ENCODE data around the gene RNF17. TPM values are rescaled to one million over a fixed set of nuclear protein-coding genes. Genes with fewer than 3 reads are reported as not detected.
A peak's percentile ranks its signal among the peaks of the same experiment; 100 is the strongest.

The RNF17 gene
- total RNA-seq, 3 donors from 2014 or later, result 0.29 TPM; not detected in 2

DNA sequence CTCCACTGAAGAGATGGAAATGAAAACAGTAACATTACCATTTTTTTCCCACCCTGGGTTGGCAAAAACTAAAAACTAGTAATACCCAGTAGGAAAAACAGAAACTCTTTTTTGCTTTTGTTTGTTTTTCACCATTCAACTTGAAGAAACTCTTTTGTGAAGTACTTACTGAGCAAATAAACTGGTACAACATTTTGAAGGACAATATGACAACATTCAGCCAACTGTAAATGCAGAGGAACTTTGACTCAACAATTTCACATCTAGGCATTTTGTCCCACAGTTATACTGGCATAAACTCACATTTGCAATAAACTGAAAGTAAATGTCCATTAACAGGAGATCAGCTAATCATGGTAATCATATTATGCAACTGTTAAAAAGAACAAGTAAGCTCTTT lies 152.5 kb downstream of the RNF17 start:
- intact Hi-C loops (cut with DNase I; ENCODE audit: low total_unique reads), result no loop called here
- no peaks in the 10 kb centered on the region for H3K27me3 ChIP-seq
- no peak for DNase-seq (ENCODE audit: low spot score in 2 of 2)
- no peaks in the 10 kb centered on the region for H3K36me3 ChIP-seq
- H3K27ac ChIP-seq, result no peak overlapping the region
- no peaks in the 10 kb centered on the region for H3K4me1 ChIP-seq
- H3K4me3 ChIP-seq, result no peak overlapping the region
- H3K9me3 ChIP-seq, result no peaks in the 10 kb centered on the region
- no peak for TF ChIP-seq POLR2A (IDR thresholded peaks at IDR 0.05)
- TF ChIP-seq, protein P1, sequence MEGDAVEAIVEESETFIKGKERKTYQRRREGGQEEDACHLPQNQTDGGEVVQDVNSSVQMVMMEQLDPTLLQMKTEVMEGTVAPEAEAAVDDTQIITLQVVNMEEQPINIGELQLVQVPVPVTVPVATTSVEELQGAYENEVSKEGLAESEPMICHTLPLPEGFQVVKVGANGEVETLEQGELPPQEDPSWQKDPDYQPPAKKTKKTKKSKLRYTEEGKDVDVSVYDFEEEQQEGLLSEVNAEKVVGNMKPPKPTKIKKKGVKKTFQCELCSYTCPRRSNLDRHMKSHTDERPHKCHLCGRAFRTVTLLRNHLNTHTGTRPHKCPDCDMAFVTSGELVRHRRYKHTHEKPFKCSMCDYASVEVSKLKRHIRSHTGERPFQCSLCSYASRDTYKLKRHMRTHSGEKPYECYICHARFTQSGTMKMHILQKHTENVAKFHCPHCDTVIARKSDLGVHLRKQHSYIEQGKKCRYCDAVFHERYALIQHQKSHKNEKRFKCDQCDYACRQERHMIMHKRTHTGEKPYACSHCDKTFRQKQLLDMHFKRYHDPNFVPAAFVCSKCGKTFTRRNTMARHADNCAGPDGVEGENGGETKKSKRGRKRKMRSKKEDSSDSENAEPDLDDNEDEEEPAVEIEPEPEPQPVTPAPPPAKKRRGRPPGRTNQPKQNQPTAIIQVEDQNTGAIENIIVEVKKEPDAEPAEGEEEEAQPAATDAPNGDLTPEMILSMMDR (IDR thresholded peaks at IDR 0.05), result no peak
- TF ChIP-seq POLR2AphosphoS5 (IDR thresholded peaks at IDR 0.05), result no peak

DNA sequence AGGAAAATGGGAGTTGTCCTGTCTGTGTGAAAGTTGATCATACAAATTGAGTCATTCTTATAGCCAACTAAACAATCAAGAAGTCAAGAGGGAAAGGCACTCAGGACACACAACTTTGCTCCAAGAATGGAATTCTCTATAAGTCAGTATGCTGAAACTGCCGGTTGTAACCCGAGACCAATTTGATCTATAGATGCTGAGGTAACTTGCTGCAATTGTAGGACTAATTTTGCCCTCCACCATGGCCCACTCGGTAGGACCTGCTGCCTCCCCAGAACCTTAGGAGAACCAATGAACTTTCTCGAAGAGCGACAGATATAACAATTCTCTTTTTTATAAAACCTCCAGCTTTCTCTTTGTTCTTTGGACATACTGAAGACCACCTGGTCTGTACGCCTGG lies 157.0 kb downstream of the RNF17 start:
- TF ChIP-seq POLR2A (IDR thresholded peaks at IDR 0.05) (no peak), POLR2AphosphoS5 (IDR thresholded peaks at IDR 0.05) (no peak)
- TF ChIP-seq, protein P1 (IDR thresholded peaks at IDR 0.05), result no peak
- intact Hi-C loops (cut with DNase I; ENCODE audit: low total_unique reads), result no loop called here

DNA sequence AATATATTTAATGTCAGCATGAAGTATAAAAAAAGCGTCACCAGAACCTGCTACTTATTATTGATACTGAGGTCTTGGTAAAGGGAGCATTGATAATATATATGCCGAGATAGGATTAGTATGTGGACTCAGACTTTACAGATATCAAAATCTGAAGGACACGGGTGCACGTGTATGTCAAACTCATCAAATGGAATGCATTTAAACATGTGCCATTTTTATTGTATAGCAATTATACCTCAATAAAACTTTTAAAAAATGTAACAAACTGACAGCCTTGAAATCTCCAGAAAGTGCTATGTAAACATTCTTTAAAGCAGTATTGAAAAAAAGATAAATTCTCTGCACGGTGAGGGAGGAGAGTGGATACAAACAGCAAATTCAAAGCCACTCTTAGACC lies 157.9 kb downstream of the RNF17 start:
- H3K27ac ChIP-seq, result no peak overlapping the region
- intact Hi-C loops (cut with DNase I; ENCODE audit: low total_unique reads), result no loop called here
- peak overlapping the region; percentile 75 to 94 (median 89) for H3K4me3 ChIP-seq
- no peak for DNase-seq (ENCODE audit: low spot score in 2 of 2)
- H3K27me3 ChIP-seq, result no peaks in the 10 kb centered on the region
- H3K36me3 ChIP-seq, result no peaks in the 10 kb centered on the region
- H3K4me1 ChIP-seq, result no peaks in the 10 kb centered on the region
- TF ChIP-seq POLR2AphosphoS5 (IDR thresholded peaks at IDR 0.05) (no peak), POLR2A (IDR thresholded peaks at IDR 0.05) (no peak)
- TF ChIP-seq, protein P1 (IDR thresholded peaks at IDR 0.05), result no peak
- no peaks in the 10 kb centered on the region for H3K9me3 ChIP-seq

More for the DNA sequence above, 157.0 kb downstream of the RNF17 start:
- Histone ChIP-seq H3K36me3 (no peaks in the 10 kb centered on the region), H3K27me3 (no peaks in the 10 kb centered on the region), H3K4me1 (no peaks in the 10 kb centered on the region), H3K27ac (no peak overlapping the region), H3K4me3 (no peak overlapping the region), H3K9me3 (no peaks in the 10 kb centered on the region)
- DNase-seq (ENCODE audit: low spot score in 2 of 2), result no peak

DNA sequence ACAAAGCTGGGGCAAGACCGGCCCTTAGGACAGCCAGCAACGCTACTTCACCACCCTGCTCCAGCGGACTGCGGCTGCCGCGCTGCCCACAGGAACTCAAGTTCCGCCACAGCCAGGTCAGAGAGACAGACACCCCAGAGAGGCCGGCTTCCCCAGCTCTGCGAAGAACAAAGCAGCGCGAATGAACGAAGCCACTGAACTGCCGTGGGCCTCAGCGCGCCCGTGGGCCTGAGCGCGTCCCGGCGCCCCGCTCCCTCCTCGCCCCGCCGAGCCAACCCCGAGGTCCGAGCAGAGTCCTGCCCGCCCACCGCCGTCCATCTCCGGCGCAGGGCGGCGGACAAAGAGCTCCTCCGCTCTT lies 158.4 kb downstream of the RNF17 start:
- H3K4me3 ChIP-seq, result peak overlapping the region; percentile 75 to 94 (median 89)
- H3K4me1 ChIP-seq, result no peaks in the 10 kb centered on the region
- no peaks in the 10 kb centered on the region for H3K9me3 ChIP-seq
- no peak for TF ChIP-seq POLR2A (IDR thresholded peaks at IDR 0.05)
- TF ChIP-seq, protein P1 (IDR thresholded peaks at IDR 0.05), result no peak
- TF ChIP-seq POLR2AphosphoS5 (IDR thresholded peaks at IDR 0.05), result no peak
- intact Hi-C loops (cut with DNase I; ENCODE audit: low total_unique reads), result no loop called here
- no peaks in the 10 kb centered on the region for H3K36me3 ChIP-seq
- H3K27ac ChIP-seq, result peak overlapping the region; percentile 20 to 91
- no peak for DNase-seq (ENCODE audit: low spot score in 2 of 2)
- H3K27me3 ChIP-seq, result no peaks in the 10 kb centered on the region

DNA sequence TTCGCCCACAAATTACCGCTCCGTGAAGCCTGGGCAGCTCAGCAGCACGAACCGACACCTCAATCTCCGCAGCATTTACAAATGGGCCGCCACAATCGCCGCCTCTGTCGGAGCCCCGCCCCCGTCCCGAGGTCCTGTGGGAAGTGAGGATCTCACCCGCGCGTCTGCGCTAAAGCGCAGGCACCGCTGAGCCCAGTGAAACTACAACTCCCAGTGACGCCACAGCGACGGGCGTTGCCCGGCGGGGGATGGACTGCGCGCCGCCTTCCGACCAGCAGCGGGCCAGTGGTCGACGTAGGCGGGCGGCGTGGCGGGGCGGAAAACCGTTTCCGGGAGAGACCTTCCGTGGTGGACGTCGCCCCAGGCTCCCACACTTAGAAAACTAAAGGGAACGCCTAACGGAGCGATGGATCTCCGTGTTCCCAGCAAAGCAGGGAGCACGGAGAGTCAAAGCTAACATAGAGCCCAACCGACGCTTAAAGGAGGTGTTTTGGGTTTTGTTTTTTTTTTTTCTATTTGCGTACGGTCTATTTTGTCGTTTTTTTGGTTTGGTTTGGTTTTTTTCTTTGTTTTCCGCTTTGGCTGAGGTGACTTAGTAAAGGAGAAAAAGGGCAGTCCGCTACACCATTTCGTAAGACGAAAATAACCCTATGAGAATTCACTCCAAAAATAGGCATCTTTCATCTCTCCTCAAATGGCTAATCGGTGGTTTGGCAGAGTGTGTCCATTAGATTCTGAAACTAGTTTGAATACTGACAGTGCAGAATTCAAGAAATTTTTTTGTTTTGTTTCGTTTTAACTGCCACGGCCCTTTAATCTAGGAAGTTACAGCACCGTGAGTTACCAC lies 159.0 kb downstream of the RNF17 start:
- TF ChIP-seq POLR2AphosphoS5 (IDR thresholded peaks at IDR 0.05), result peak; percentile 81 to 84 (median 83)
- TF ChIP-seq, protein P1 (IDR thresholded peaks at IDR 0.05), result no peak
- intact Hi-C loops (cut with DNase I; ENCODE audit: low total_unique reads), result no loop called here
- Histone ChIP-seq H3K9me3 (no peaks in the 10 kb centered on the region), H3K27ac (peak overlapping the region; percentile 81 to 91), H3K36me3 (no peaks in the 10 kb centered on the region), H3K27me3 (no peaks in the 10 kb centered on the region), H3K4me3 (peak overlapping the region; percentile 75 to 94 (median 89)), H3K4me1 (no peaks in the 10 kb centered on the region)
- peak; percentile 93 to 95 for DNase-seq (ENCODE audit: low spot score in 2 of 2)
